Adrenal gland (tissue), 12 donors: ENCODE data around the gene CORT. TPM values are rescaled to one million over a fixed set of nuclear protein-coding genes. Genes with fewer than 3 reads are reported as not detected.

Experiments
- DNase-seq, 7 donors: peaks; one replicate each; pipeline ENCODE4 v3.0.0-alpha.2; 2019 to 2020
- H3K27ac ChIP-seq, 5 donors: fragments of 200-600 bp; sonication (generic) in 4 of 5; 1 replicate in 3 of 5; 2 replicates in 2 of 5; pipeline versions ENCODE4 v1.5.1 to v1.8.0; 2016 to 2020; ENCODE audit warnings: mild to moderate bottlenecking in 1 of 5
- H3K27me3 ChIP-seq: fragments of 200-600 bp; 2 replicates; pipeline ENCODE4 v1.8.0; 2021
- H3K36me3 ChIP-seq, 2 donors: fragments of 200-600 bp; replicated peaks in 1 of 2; 1 replicate in 1 of 2; 2 replicates in 1 of 2; pipeline versions ENCODE4 v1.5.1 to v1.8.0; 2018 to 2022
- H3K4me1 ChIP-seq, 2 donors: fragments of 200-600 bp; replicated peaks in 1 of 2; 1 replicate in 1 of 2; 2 replicates in 1 of 2; pipeline versions ENCODE4 v1.5.1 to v1.8.0; 2018 to 2021
- H3K4me3 ChIP-seq, 4 donors: fragments of 200-600 bp; sonication (generic) in 3 of 4; one replicate each; pipeline ENCODE4 v1.5.1; 2016 to 2018
- H3K9me3 ChIP-seq, 3 donors: fragments of 200-600 bp; sonication (generic) in 1 of 3; replicated peaks in 1 of 3; 1 replicate in 2 of 3; 2 replicates in 1 of 3; pipeline versions ENCODE4 v1.5.1 to v1.8.0; 2016 to 2021
- POLR2A ChIP-seq, 2 donors: fragments of 450-650 bp; IDR thresholded peaks; one replicate each; pipeline ENCODE4 v1.6.1; 2017; ENCODE audit warnings: antibody characterized with exemption in 2 of 2, mild to moderate bottlenecking in 2 of 2, moderate library complexity in 1 of 2
- WGBS, 4 donors: extraction: QIAGEN DNeasy Blood & Tissue Kit in 2 of 4; methylation state at CpG; one replicate each; pipeline versions ENCODE4 v1.1.5 to v1.1.7; 2013 to 2017; 5-methylcytosine and 5-hydroxymethylcytosine counted together
- intact Hi-C, 2 donors: fragments of 100-400 bp; cut with DNase I; formaldehyde crosslinking; loops; one replicate each; pipeline versions ENCODE4 v1.14.1 to v1.15.0; 2022 to 2023
- polyA plus RNA-seq, 3 donors: library from polyadenylated mRNA; stranded (reverse); fragments of 200-250 nt in 2 of 3; fragments of 350-450 nt in 1 of 3; fragmentation: Illumina TruSeq in 1 of 3; extraction: RNeasy Lipid Tissue Mini Kit (QIAGEN cat#74804) in 1 of 3; gene quantifications; one replicate each; pipeline ENCODE4 v1.2.3, GENCODE V29; 2013 to 2014
- total RNA-seq, 9 donors: library from RNA; depleted of rRNA in 4 of 9; stranded (reverse); fragments of >200 nt in 4 of 9; fragments of 120-200 nt in 1 of 9; fragmentation: NEBNext Ultra II Directional in 1 of 9; extraction: Animal tissue kit (Norgen Biotek cat#: 25700) in 1 of 9; gene quantifications; one replicate each; pipeline versions ENCODE4 v1.1.0 to v1.2.4, GENCODE V29; 2013 to 2023
- TF ChIP-seq, protein P1 (sequence below), 6 experiments: fragments of 450-650 bp in 4 of 6; fragments of 200-600 bp in 2 of 6; sonication (generic) in 1 of 6; IDR thresholded peaks; 1 replicate in 5 of 6; 2 replicates in 1 of 6; pipeline versions ENCODE4 v1.5.1 to v1.8.0; 2016 to 2021; ENCODE audit warnings: antibody characterized with exemption in 6 of 6, mild to moderate bottlenecking in 2 of 6, moderate library complexity in 1 of 6
- donor health status: healthy with polysubstance abuse.
- donor health status: Bipolar disorder and iron deficiency.
- donor health status: DM: yes; HTN: yes; CAD: no.
- donor health status: DM: no; HTN: no; CAD: no.
- donor health status: DM: no; HTN: no; CAD: no.
- donor health status: DM: yes; HTN: yes; CAD: no.

The CORT gene
- total and polyA plus RNA-seq, 12 donors, result 0.44 to 1.4 (median 0.51) TPM; not detected in 6

DNA sequence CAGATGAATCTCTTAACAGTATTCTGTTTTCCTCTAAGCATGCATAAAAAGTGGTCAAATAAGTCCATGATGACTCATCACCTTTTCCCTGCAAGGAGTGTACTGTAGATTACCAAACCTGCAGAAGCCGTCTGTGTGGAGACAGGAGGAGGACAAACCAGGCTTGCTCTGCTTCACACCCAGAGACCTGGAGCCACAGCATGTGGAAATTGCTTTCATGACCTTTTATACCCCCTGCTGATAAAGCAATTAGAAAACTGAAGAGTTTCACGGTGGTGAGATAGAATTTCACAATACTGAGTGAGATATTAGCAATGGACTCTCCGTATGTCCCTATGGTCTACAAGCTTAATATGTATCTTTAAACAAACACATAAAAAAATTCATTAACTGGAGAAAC is 9.4 kb downstream of the CORT start:
- H3K4me1 ChIP-seq, result no peaks in the 10 kb centered on the region
- peak in 2 of 7 donors; percentile 26 to 34 for DNase-seq
- no peaks in the 10 kb centered on the region for H3K9me3 ChIP-seq
- H3K4me3 ChIP-seq, result no peak overlapping the region
- no peak for TF ChIP-seq POLR2A (IDR thresholded peaks at IDR 0.05)
- TF ChIP-seq, protein P1, sequence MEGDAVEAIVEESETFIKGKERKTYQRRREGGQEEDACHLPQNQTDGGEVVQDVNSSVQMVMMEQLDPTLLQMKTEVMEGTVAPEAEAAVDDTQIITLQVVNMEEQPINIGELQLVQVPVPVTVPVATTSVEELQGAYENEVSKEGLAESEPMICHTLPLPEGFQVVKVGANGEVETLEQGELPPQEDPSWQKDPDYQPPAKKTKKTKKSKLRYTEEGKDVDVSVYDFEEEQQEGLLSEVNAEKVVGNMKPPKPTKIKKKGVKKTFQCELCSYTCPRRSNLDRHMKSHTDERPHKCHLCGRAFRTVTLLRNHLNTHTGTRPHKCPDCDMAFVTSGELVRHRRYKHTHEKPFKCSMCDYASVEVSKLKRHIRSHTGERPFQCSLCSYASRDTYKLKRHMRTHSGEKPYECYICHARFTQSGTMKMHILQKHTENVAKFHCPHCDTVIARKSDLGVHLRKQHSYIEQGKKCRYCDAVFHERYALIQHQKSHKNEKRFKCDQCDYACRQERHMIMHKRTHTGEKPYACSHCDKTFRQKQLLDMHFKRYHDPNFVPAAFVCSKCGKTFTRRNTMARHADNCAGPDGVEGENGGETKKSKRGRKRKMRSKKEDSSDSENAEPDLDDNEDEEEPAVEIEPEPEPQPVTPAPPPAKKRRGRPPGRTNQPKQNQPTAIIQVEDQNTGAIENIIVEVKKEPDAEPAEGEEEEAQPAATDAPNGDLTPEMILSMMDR (IDR thresholded peaks at IDR 0.05), result no peak
- peaks cover 0 to 28% of the 10 kb centered on the region in 2 donors for H3K36me3 ChIP-seq
- intact Hi-C loops, result no loop called here
- WGBS, 4 donors, result 48 to 56% (median 54%) methylated on average over 3 of the region's 3 CpGs
- no peak overlapping the region for H3K27ac ChIP-seq
- H3K27me3 ChIP-seq, result no peaks in the 10 kb centered on the region

DNA sequence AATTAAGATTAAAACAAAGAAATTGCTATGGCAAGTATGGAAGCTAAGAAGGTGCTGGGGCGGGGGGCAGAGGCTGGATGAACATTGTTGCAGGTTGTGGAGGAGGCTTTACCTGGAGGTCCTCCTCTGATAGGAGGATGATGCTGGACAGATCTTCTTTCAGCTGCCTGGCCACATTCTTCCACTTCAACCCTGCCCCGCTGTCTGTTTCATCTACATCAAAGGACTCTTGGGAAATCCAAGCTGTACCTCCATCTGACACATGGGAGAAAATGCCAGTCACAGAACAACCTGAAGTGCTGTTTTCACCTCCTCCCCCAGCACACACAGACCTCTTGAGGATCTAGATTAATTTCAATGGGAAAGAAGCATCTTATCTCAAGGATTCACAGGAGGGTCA is 17.2 kb downstream of the CORT start:
- Histone ChIP-seq H3K36me3 (peaks cover 0 to 63% of the 10 kb centered on the region in 2 donors), H3K4me1 (peaks cover 0 to 11% of the 10 kb centered on the region in 2 donors), H3K27ac (no peak overlapping the region), H3K4me3 (no peak overlapping the region), H3K9me3 (no peaks in the 10 kb centered on the region), H3K27me3 (no peaks in the 10 kb centered on the region)
- DNase-seq, result no peak
- intact Hi-C loops, result no loop called here
- WGBS, 4 donors, result 89 to 98% (median 96%) methylated on average over 2 of the region's 2 CpGs
- TF ChIP-seq, protein P1 (IDR thresholded peaks at IDR 0.05), result no peak
- TF ChIP-seq POLR2A (IDR thresholded peaks at IDR 0.05), result no peak

DNA sequence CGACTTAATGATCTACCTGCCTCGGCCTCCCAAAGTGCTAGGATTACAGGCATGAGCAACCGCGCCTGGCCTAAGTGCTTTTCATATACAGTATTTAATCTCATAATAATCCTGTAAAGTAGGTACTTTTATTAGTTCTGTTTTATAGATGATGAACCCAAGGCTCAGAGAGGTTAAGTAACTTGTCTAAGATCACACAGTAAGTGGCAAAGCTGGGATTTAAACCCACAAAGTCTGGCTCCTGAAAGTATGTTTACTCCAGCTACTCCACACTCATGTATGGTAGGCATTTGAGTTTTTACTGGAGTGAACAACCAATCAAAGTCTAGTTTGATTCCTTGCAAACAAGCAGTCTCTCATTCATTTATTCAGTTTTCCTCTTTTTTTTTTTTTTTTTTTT is 20.2 kb downstream of the CORT start:
- no peak for DNase-seq
- H3K4me1 ChIP-seq, result peaks cover 0 to 21% of the 10 kb centered on the region in 2 donors
- peaks cover 0 to 40% of the 10 kb centered on the region in 2 donors for H3K36me3 ChIP-seq
- WGBS, 4 donors, result 92 to 99% (median 95%) methylated on average over 4 of the region's 4 CpGs
- H3K27ac ChIP-seq, result no peak overlapping the region
- H3K4me3 ChIP-seq, result no peak overlapping the region
- TF ChIP-seq POLR2A (IDR thresholded peaks at IDR 0.05), result no peak
- TF ChIP-seq, protein P1 (IDR thresholded peaks at IDR 0.05), result no peak
- no peaks in the 10 kb centered on the region for H3K9me3 ChIP-seq
- no peaks in the 10 kb centered on the region for H3K27me3 ChIP-seq
- intact Hi-C loops, result no loop called here

- TF ChIP-seq, protein P1 (IDR thresholded peaks at IDR 0.05), result no peak
- no peak for TF ChIP-seq POLR2A (IDR thresholded peaks at IDR 0.05)
- intact Hi-C loops, result no loop called here
- peak overlapping the region; percentile 34 to 71 (median 58) for H3K4me3 ChIP-seq
- H3K36me3 ChIP-seq, result peaks cover 0 to 25% of the 10 kb centered on the region in 2 donors
- no peaks in the 10 kb centered on the region for H3K9me3 ChIP-seq
- no peaks in the 10 kb centered on the region for H3K27me3 ChIP-seq
- H3K4me1 ChIP-seq, result peaks cover 7 to 34% of the 10 kb centered on the region in 2 donors
- peak overlapping the region in 3 of 5 donors; percentile 29 to 57 (median 55) for H3K27ac ChIP-seq
- WGBS, 4 donors, result 7 to 19% (median 11%) methylated on average over 22 to 23 of the region's 23 CpGs
- peak in 2 of 7 donors; percentile 41 to 44 for DNase-seq
These were observed 21.8 kb downstream of the CORT start for GRCh38 chr1:10471411-10472219.
